Activated effector memory CD4-positive, alpha-beta T cell treated with Interleukin-2 at 50 U/mL for 16 hours (primary cell): ENCODE results near the gene HCN4.

ENCODE experiments used
- DNase-seq: peaks from one replicate; pipeline ENCODE4 v3.0.0-alpha.2; 2020

The HCN4 gene

DNA sequence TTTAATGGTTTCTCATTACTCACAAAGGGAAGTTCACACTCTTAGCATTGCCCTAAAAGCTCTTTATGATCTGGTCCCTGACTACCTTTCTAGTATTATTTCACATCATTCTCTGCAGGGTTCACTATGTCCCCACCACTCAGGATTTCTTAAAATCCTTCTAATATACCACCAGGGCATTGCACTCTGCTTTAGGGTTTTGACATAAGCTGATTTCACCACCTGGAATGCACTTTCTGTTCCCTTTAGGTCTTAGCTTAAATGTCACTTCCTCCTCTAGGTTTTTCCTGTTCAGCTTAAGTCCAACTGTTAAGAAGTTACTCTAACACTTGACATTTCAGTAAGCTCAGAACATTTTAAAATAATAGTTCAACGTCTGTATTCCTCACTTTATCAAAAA, 81.7 kb downstream of the HCN4 start:
- DNase-seq: no peak

GRCh38 chr15:73286311-73286710, 82.4 kb downstream of the HCN4 start:
- DNase-seq: no peak

DNA sequence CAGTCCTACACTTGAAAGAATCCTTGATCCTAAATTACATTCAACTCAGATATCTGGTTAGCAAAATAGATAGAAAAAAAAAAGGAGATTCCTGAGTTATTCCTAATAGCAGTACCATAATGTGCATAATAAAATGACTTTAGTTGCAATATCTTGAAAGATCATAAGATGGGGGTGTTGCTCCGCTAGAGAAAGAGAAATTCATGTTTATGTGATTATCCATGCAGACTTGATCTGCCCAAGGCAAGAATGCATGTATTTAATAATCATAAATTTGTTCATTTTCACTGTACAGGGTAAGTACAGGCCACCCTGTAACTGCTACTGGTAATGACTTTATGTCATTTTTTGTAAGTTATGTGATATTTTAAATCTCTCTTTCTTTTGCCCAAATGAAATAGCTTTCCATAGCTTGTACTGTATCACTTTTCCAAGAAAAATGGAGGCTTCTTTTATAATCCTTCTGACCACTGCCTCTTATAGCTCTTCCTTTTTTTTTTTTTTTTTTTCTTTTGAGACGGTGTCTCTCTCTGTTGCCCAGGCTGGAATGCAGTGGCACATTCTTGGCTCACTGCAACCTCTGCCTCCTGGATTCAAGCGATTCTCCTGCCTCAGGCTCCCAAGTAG, 84.6 kb downstream of the HCN4 start:
- DNase-seq: no peak

- no peak for DNase-seq
Measured at GRCh38 chr15:73283366-73283962, 85.3 kb downstream of the HCN4 start.

- no peak for DNase-seq
Measured at GRCh38 chr15:73282567-73283365, 86.0 kb downstream of the HCN4 start.

DNA sequence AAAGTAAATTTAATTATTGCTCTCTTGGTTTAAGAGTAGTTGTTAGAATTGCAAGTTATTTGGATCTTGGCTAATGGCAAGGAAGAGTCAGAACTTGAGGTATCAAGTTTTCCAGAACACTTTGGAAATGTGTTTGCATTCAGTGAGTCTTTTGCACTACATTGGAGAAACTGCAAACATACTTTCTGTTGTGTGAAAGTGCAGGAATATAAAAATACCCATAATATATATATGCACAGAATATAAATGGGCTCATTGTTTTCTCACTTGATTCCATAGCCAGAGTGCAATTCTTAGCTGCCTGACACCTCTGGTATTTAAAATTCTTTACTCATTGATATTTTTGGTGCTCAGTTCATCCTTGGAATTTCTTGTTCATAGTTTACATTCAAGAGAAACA, 92.9 kb downstream of the HCN4 start:
- no peak for DNase-seq

GRCh38 chr15:73273181-73274002, 95.4 kb downstream of the HCN4 start:
- DNase-seq: peak; percentile 12

DNA sequence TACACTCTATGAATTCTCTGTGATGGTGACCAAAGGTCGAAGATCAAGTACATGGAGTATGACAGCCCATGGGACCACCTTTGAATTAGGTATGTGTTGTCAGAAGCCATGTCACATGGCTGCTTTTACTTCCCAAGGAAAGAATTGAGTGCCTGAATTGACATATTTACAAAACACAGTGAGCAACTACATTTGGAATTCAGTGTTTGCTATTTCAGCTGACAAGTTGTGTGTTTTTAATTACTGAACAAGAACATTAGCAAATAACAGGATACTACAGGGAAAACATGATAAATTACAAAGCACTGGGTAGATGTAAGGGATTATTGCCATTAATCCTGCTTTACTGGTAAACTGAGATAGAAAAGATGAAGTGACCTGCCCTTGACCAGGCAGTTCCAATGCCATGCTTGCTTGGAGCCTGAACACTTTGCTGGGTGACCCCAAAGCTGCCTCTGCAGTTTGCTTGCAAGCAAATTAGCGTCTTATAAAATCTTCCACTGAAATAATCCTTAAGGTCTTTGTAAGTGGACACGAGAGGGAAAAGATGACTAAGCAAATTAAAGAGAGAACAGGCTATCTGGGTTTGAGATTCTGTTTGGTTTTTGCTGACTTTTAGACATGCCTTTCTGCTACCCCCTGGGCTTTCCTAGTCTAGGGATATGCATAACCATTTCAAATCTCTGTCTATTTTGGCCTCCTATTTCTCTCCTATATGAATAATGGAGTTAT, 98.2 kb downstream of the HCN4 start:
- no peak for DNase-seq
